Transverse colon (tissue), 4 donors: ENCODE data around the gene NME8.

Experiments used
- EP300 ChIP-seq: sonication (generic); formaldehyde crosslinking; IDR thresholded peaks from one replicate; pipeline ENCODE4 v1.6.1; 2017; ENCODE audit warnings: antibody characterized with exemption, low read depth
- POLR2A ChIP-seq: fragments of 450-650 bp; IDR thresholded peaks from one replicate; pipeline ENCODE4 v1.6.1; 2016; ENCODE audit warnings: antibody characterized with exemption, mild to moderate bottlenecking, moderate library complexity
- POLR2AphosphoS5 ChIP-seq, 3 donors: sonication (generic); formaldehyde crosslinking; IDR thresholded peaks; one replicate each; pipeline ENCODE4 v1.6.1; 2016; ENCODE audit warnings: antibody characterized with exemption in 3 of 3
- TF ChIP-seq, protein P1 (sequence below), 5 experiments: fragments of 200-600 bp in 3 of 5; fragments of 450-650 bp in 2 of 5; sonication (generic) in 3 of 5; IDR thresholded peaks; 1 replicate in 2 of 5; 2 replicates in 3 of 5; pipeline ENCODE4 v1.5.1; 2016 to 2017; ENCODE audit warnings: antibody characterized with exemption in 5 of 5, inconsistent platforms in 3 of 5, mild to moderate bottlenecking in 2 of 5, moderate library complexity in 1 of 5

- TF ChIP-seq, protein P1, sequence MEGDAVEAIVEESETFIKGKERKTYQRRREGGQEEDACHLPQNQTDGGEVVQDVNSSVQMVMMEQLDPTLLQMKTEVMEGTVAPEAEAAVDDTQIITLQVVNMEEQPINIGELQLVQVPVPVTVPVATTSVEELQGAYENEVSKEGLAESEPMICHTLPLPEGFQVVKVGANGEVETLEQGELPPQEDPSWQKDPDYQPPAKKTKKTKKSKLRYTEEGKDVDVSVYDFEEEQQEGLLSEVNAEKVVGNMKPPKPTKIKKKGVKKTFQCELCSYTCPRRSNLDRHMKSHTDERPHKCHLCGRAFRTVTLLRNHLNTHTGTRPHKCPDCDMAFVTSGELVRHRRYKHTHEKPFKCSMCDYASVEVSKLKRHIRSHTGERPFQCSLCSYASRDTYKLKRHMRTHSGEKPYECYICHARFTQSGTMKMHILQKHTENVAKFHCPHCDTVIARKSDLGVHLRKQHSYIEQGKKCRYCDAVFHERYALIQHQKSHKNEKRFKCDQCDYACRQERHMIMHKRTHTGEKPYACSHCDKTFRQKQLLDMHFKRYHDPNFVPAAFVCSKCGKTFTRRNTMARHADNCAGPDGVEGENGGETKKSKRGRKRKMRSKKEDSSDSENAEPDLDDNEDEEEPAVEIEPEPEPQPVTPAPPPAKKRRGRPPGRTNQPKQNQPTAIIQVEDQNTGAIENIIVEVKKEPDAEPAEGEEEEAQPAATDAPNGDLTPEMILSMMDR (IDR thresholded peaks at IDR 0.05): no peak
- TF ChIP-seq POLR2AphosphoS5 (IDR thresholded peaks at IDR 0.05): no peak
- TF ChIP-seq EP300: no peak
- TF ChIP-seq POLR2A: no peak
Measured at GRCh38 chr7:37817591-37817960, 30.8 kb upstream of the NME8 start.
